HG02798 (cell line): ENCODE results near the gene AGER.
A peak's percentile ranks its signal among the peaks of the same experiment; 100 is the strongest.
"Not testable (repeated sequence)": the region's sequence is repeated elsewhere in the genome, so short reads cannot be mapped to it uniquely, and the experiment has no call there.

Source experiments
- ATAC-seq: cut with Tn5 transposase; IDR thresholded peaks from one replicate; pipeline ENCODE4 v1.9.1; 2021; ENCODE audit warnings: mild to moderate bottlenecking; ENCODE audit not compliant: unreplicated experiment, poor library complexity

The AGER gene

GRCh38 chr6:32200711-32201475, 16.8 kb upstream of the AGER start:
- no peak for ATAC-seq

DNA sequence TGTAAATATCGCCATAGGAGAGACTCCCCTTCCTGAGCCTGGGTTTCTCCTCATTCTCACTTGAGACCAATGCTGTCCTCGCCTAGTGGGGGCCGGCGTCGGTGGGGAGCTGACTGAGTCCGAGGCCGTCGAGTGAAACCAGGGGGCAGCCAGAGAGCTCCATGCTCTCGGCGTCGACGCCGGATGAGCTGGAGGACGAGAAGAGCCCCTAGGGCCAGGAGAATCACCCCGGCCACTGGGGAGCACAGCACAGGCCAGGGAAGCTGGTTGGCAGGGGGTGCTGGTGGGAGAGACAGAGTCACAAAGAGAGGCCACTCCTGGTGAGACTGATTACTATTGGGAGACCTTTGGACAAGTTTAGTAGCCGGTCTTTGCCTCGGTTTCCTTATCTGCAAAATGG, 14.8 kb upstream of the AGER start:
- no peak for ATAC-seq

- ATAC-seq, result no peak
Measured at GRCh38 chr6:32198345-32198696, 14.3 kb upstream of the AGER start.

- no peak for ATAC-seq
Measured at GRCh38 chr6:32196682-32197616, 12.9 kb upstream of the AGER start.

DNA sequence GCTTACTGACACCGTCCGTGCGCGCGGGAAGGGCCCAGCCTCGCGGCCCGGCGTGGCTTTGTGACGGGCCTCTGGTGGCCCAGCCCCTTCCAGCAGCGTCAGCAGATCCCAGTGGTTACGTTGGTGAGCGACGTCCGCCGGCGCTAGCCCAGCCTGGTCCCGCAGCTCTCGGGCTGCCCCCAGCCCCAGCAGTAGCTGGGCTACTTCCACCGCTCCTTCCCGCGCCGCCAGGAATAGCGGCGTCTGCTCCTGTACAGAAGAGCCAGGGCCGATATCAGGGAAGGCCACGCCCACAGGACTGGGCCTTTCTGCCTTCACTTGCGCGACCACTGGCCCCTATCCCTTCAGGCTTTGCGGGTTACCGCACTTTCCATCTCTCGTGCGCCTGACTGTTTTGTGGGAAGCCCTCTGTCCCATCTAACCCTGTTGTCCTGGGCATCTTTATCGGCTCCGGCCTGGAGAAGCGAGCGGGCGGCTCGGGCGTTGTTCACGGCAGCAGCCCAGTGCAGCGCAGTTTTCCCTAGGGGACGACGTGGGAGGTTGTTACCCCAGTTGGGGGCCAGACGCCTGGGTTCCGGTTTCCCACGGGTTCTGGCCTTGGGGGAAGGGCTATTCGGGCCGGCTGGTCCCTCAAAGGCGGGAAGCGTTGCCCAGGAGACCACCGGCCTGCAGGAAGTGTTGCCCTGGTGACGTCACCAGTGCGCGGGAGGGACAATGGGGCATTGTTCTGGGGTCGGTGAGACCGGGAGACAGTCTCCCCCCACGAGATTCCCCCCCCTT, 12.0 kb upstream of the AGER start:
- ATAC-seq, result peak; percentile 13

DNA sequence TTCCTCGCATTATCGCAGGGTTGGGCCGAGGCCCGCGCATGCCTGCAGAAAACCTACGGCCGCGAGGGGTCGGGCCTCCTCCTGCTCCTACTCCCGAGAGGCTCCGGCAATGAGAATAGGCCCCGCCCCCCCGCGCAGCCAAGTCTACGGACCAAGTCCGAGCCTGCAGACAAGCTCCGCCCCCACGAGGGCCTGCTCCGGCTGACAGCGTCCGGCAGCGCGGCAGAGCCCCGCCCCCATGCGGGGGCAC, 11.5 kb upstream of the AGER start:
- ATAC-seq, result peak; percentile 89

GRCh38 chr6:32194825-32195651, 11.0 kb upstream of the AGER start:
- ATAC-seq, result no peak

DNA sequence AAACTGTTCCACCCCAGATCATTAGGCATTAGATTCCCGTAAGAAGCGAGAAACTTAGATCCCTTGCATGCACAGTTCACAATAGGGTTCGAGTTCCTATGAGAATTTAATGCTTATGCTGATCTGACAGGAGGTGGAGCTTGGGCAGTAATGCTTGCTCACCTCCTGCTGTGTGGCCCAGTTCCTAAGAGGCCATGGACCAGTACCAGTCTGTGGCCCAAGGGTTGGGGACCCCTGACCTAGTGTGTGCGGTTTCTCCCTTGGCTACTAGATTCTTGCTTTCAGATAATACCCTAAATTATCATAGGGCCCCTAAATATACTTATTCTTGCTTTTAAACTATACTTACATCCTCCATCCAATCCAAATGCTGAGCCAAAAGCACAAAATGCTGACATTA, 10.3 kb upstream of the AGER start:
- no peak for ATAC-seq

GRCh38 chr6:32193096-32193495, 9.0 kb upstream of the AGER start:
- ATAC-seq, result not testable (repeated sequence)

DNA sequence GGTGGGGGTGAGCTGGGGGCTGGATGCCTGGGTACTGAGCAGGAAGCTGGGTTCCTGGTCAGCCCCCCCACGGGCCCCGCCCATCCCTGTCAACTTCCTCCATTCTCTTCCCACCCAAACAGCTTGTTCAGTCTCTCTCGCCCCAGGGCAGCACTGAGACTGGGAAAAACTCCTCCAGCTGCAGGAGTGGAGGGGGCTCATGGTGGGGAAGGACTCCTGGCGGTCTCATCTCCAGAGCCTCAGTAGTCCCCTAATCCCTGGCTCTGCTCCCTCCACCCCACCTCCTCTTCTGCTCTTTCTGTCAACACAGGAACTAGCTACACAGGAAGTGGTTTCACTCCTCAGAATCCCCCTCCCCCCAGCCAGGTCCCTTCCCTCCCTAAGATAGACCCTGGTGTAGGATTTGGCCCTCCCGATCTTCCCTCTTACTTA, 8.6 kb upstream of the AGER start, which contains the start of gene GPSM3:
Gene GPSM3, minus strand, starts transcription at position 36 of the 432 bp plus-strand sequence. CDS start 130 bp downstream, outside the sequence.
- ATAC-seq, result no peak

- ATAC-seq, result no peak
Measured at GRCh38 chr6:32191696-32192607, 7.9 kb upstream of the AGER start.

DNA sequence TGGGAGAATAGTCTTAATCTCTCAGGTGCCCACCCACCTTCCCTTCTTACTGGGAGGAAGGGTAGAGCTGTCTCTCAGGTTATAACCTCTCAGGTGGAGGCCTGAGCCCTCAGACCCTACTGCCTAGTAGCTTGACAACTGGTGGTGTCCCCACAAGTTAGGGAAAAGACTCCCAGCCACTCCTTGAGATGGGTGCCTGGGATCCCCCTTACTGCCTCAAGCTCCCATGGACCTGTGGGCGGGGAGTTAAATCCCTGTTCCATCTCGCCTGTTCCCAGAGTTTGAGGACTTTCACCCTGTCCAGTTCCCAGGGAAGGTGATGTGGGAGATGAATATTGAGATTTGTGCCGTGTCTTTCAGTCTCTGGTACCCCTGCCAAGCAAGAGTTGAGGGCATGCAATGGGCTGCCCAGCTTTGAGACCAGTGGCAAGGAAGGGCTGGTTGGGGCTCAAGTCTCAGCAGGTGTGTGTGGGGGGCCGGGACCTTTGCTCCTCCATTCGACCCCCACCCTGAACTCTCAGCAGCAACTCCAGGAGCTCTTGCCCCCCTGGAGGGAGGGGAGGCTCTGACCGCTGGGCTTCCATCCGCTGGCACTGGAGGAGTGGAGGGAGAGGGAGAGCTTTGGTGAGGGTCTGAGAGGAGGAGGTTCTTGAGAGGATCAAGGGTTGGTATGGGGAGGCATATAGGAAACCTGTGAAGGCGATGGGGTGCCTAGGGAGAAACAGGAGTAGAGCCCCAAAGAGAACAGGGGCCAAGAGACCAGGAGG, 7.0 kb upstream of the AGER start:
- no peak for ATAC-seq

- peak; percentile 73 for ATAC-seq
Measured at GRCh38 chr6:32190054-32190851, 6.2 kb upstream of the AGER start, which contains the start of gene PBX2. PBX2 (minus strand) TSS chr6:32190202; CDS start chr6:32189915, 287 bp downstream.

DNA sequence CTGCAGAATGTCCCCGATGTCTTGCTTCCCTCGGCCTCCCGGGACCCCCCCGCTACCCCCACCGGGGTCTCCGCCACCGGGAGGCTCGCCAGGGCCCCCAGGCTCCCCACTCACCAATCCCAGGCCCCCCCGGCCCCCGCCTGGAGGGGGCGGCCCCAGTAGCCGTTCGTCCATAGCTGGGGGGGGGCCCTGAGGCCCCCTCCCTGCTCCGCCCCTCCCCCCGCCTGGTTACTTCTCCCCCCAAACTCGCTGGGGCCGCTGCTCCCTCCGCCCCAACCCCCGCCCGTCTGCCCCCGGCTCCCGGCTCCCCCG, 5.6 kb upstream of the AGER start:
- ATAC-seq, result no peak

DNA sequence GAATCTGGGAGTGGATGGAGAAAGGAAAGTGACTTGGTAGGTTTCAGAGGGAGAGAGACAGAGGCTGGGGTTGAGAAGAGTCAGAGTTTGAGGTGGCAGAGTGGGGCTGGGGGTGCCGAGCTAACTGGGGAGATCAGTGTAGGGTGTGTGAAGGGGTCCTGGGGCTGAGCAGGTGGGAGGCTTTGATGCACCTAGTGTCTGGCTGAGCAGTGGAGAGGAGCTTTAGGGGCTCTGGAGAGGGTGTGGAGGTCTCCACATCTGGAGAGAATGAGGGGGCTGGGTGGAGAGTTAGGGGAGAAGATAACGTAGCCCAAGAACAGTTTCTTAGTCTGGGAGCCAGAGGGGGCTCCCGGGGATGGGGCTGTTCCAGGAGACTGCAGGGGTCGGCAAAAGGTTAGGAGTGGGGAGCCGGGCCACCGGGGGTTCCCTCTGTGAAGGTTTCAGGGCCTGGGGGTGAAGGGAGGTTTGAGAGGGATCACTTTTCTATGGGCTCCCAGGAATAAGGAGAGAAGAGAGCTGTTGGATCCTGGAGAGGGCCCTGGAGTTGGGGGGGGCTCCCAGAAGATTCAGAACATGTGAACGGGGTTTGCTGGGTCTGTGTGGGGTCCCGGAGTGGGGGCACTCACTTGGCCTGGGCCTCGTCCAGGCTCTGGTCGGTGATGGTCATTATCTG, 5.2 kb upstream of the AGER start:
- ATAC-seq, result no peak

- ATAC-seq, result no peak
Measured at GRCh38 chr6:32188381-32189068, 4.5 kb upstream of the AGER start.
